Endothelial cell of umbilical vein (primary cell): Measurements from ENCODE around the gene SPG7.

Experiments
- EZH2 ChIP-seq: IDR thresholded peaks from 2 replicates; pipeline ENCODE4 v1.6.1; 2012; ENCODE audit warnings: borderline replicate concordance, low read depth, mild to moderate bottlenecking, moderate library complexity, low read length, inconsistent platforms; ENCODE audit not compliant: severe bottlenecking
- JUN ChIP-seq: IDR thresholded peaks from 2 replicates; pipeline ENCODE4 v1.6.1; 2011; ENCODE audit warnings: borderline replicate concordance, low read depth; ENCODE audit not compliant: insufficient read length, insufficient read depth
- POLR2A ChIP-seq: IDR thresholded peaks from 2 replicates; pipeline ENCODE4 v1.6.1; 2012; ENCODE audit warnings: low read depth, mild to moderate bottlenecking, control low read depth, low read length
- TF ChIP-seq, protein P1 (sequence below), 2 donors: IDR thresholded peaks; 1 replicate in 1 of 2; 2 replicates in 1 of 2; pipeline ENCODE4 v1.5.1; 2011; ENCODE audit warnings: low read length in 2 of 2, mild to moderate bottlenecking in 2 of 2, moderate library complexity in 2 of 2, control low read depth in 1 of 2, inconsistent platforms in 1 of 2, low read depth in 1 of 2; ENCODE audit not compliant: insufficient read depth in 1 of 2; ENCODE audit errors: extremely low read depth in 1 of 2
- TF ChIP-seq, protein P2 (sequence below): IDR thresholded peaks from 2 replicates; pipeline ENCODE4 v1.6.1; 2011; ENCODE audit not compliant: insufficient read depth, insufficient read length

DNA sequence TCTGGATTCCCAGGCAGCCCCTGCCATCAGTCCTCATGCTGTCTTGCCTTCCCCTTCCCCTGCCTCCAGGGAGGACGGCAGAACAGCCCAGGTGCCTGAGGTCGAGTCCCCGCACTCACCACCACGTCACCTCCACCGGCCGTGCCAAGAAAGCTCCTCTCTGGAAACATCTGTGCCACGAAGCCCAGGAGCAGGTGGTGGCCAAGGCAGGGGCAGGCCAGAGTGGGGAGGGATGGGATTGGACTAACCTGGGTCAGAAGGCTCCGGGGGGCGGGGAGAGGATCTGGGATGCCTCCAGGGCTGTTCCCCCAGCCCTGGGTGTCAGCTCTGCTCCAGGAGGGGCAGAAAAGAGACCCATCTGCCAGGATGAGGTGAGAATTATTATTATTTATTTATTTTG lies 97.8 kb downstream of the SPG7 start:
- TF ChIP-seq POLR2A (no peak), JUN (no peak), EZH2 (no peak)
- TF ChIP-seq, protein P1, sequence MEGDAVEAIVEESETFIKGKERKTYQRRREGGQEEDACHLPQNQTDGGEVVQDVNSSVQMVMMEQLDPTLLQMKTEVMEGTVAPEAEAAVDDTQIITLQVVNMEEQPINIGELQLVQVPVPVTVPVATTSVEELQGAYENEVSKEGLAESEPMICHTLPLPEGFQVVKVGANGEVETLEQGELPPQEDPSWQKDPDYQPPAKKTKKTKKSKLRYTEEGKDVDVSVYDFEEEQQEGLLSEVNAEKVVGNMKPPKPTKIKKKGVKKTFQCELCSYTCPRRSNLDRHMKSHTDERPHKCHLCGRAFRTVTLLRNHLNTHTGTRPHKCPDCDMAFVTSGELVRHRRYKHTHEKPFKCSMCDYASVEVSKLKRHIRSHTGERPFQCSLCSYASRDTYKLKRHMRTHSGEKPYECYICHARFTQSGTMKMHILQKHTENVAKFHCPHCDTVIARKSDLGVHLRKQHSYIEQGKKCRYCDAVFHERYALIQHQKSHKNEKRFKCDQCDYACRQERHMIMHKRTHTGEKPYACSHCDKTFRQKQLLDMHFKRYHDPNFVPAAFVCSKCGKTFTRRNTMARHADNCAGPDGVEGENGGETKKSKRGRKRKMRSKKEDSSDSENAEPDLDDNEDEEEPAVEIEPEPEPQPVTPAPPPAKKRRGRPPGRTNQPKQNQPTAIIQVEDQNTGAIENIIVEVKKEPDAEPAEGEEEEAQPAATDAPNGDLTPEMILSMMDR (IDR thresholded peaks at IDR 0.05; ENCODE audit: extremely low read depth in 1 of 2, insufficient read depth in 1 of 2, low read depth in 1 of 2, low read length in 2 of 2) = no peak
- TF ChIP-seq, protein P2, sequence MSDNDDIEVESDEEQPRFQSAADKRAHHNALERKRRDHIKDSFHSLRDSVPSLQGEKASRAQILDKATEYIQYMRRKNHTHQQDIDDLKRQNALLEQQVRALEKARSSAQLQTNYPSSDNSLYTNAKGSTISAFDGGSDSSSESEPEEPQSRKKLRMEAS = no peak
